ENCODE data around the gene DDRGK1.

GRCh38 chr20:3157817-3158216, 46.7 kb downstream of the DDRGK1 start:
- TF ChIP-seq PKNOX1 (IDR thresholded peaks at IDR 0.05) (no peak), SP1 (IDR thresholded peaks at IDR 0.05) (no peak), BHLHE40 (IDR thresholded peaks at IDR 0.05; ENCODE audit: borderline replicate concordance) (no peak), NFRKB (IDR thresholded peaks at IDR 0.05) (no peak), HDGF (IDR thresholded peaks at IDR 0.05; ENCODE audit: borderline replicate concordance) (no peak), FOXM1 (IDR thresholded peaks at IDR 0.05; ENCODE audit: borderline replicate concordance) (no peak), CTBP1 (IDR thresholded peaks at IDR 0.05; ENCODE audit: borderline replicate concordance) (no peak), TARDBP (IDR thresholded peaks at IDR 0.05) (no peak), ZNF384 (IDR thresholded peaks at IDR 0.05) (no peak), ELF4 (IDR thresholded peaks at IDR 0.05) (no peak), L3MBTL2 (conservative IDR thresholded peaks at IDR 0.05) (no peak), SUZ12 (IDR thresholded peaks at IDR 0.05) (no peak), LEF1 (IDR thresholded peaks at IDR 0.05; ENCODE audit: borderline replicate concordance) (no peak), FOXK2 (IDR thresholded peaks at IDR 0.05) (no peak)
